HG03064 (cell line): ENCODE measurements around the gene SPOCK3.
"Not testable (repeated sequence)": the region's sequence is repeated elsewhere in the genome, so short reads cannot be mapped to it uniquely, and the experiment has no call there.

ENCODE experiments used
- ATAC-seq: cut with Tn5 transposase; IDR thresholded peaks from one replicate; pipeline ENCODE4 v1.9.1; 2021; ENCODE audit warnings: low read depth; ENCODE audit not compliant: unreplicated experiment

SPOCK3 gene

GRCh38 chr4:166715748-166716713 is 518.3 kb downstream of the SPOCK3 start:
- not testable (repeated sequence) for ATAC-seq

- no peak for ATAC-seq
These were observed 533.7 kb downstream of the SPOCK3 start for GRCh38 chr4:166700592-166700991.

GRCh38 chr4:166688835-166689234 is 545.5 kb downstream of the SPOCK3 start:
- no peak for ATAC-seq

- ATAC-seq, result no peak
These were observed 546.5 kb downstream of the SPOCK3 start for GRCh38 chr4:166687828-166688227.
